ENCODE data around the gene CEACAM21. TPM values are rescaled to one million over a fixed set of nuclear protein-coding genes. Genes with fewer than 3 reads are reported as not detected.

Gene CEACAM21
- total RNA-seq, 1 experiment from 2014 or later, result 0.25 TPM

DNA sequence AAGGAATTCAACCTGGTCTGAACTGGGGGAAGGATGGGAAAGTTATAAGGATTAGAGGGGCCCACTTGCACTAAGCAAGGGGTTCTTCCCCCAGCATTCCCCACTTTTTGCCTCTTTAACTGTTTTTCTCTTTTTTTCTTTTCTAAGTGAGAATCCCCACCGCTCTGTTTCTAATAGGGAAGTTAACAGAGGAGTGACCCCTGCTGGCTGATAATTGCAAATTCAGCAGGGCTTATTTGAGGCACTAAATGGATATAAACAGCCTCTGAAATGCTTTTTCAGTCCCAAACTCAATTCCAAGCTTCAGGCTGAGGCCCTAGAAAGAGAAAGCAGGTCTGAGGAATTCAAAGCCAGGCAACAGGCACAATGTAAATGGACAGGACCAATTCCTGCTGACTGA is 38.2 kb upstream of the CEACAM21 start:
- no peaks in the 10 kb centered on the region; a peak in 1 of 4 replicates for H3K9me3 ChIP-seq (ENCODE audit: control insufficient read depth in 1 of 2, insufficient read depth in 1 of 2, low read depth in 1 of 2, low read length in 2 of 2)
- no TSS peak for BruUV-seq (replicated peaks)
- no peaks in the 10 kb centered on the region for H4K20me1 ChIP-seq (ENCODE audit: insufficient read depth)
- no peak overlapping the region for H3K4me3 ChIP-seq (replicated peaks in 1 of 2; ENCODE audit: low read depth in 1 of 2, low read length in 2 of 2)
- H3K79me2 ChIP-seq (ENCODE audit: insufficient read depth, low read length), result no peaks in the 10 kb centered on the region
- TF ChIP-seq RAD21 (IDR thresholded peaks at IDR 0.05; ENCODE audit: low read depth) (peak; percentile 52), CEBPB (IDR thresholded peaks at IDR 0.05; ENCODE audit: low read depth) (no peak)
- TF ChIP-seq, protein P1, sequence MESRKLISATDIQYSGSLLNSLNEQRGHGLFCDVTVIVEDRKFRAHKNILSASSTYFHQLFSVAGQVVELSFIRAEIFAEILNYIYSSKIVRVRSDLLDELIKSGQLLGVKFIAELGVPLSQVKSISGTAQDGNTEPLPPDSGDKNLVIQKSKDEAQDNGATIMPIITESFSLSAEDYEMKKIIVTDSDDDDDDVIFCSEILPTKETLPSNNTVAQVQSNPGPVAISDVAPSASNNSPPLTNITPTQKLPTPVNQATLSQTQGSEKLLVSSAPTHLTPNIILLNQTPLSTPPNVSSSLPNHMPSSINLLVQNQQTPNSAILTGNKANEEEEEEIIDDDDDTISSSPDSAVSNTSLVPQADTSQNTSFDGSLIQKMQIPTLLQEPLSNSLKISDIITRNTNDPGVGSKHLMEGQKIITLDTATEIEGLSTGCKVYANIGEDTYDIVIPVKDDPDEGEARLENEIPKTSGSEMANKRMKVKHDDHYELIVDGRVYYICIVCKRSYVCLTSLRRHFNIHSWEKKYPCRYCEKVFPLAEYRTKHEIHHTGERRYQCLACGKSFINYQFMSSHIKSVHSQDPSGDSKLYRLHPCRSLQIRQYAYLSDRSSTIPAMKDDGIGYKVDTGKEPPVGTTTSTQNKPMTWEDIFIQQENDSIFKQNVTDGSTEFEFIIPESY (IDR thresholded peaks at IDR 0.05; ENCODE audit: extremely low read depth, insufficient replicate concordance, low read length), result no peak
- TF ChIP-seq, protein P2, sequence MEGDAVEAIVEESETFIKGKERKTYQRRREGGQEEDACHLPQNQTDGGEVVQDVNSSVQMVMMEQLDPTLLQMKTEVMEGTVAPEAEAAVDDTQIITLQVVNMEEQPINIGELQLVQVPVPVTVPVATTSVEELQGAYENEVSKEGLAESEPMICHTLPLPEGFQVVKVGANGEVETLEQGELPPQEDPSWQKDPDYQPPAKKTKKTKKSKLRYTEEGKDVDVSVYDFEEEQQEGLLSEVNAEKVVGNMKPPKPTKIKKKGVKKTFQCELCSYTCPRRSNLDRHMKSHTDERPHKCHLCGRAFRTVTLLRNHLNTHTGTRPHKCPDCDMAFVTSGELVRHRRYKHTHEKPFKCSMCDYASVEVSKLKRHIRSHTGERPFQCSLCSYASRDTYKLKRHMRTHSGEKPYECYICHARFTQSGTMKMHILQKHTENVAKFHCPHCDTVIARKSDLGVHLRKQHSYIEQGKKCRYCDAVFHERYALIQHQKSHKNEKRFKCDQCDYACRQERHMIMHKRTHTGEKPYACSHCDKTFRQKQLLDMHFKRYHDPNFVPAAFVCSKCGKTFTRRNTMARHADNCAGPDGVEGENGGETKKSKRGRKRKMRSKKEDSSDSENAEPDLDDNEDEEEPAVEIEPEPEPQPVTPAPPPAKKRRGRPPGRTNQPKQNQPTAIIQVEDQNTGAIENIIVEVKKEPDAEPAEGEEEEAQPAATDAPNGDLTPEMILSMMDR (IDR thresholded peaks at IDR 0.05 in 2 of 3, conservative IDR thresholded peaks at IDR 0.05 in 1 of 3; ENCODE audit: borderline replicate concordance in 1 of 3, insufficient read depth in 1 of 3, low read depth in 2 of 3, low read length in 2 of 3), result peak; percentile 32 to 75 (median 61); a peak in 5 of 6 replicates
- no peak overlapping the region for H3K27ac ChIP-seq (ENCODE audit: low read depth, low read length)
- ChIA-PET CTCF (interaction anchor here (1.5 kb wide), 1 partner anchor 89 kb away, joined by 7 read pairs; no protein-coding TSS in a partner anchor), RAD21 (ENCODE audit: low non-redundant PET in 1 of 2, low total read pairs in 2 of 2, uncharacterized antibody in 2 of 2, unreplicated experiment in 2 of 2) (no interaction called here), POLR2A (no interaction called here)
- H3K36me3 ChIP-seq (ENCODE audit: control insufficient read depth in 1 of 2, insufficient read depth in 2 of 2, low read length in 2 of 2), result no peaks in the 10 kb centered on the region
- H3K9me2 ChIP-seq (ENCODE audit: insufficient read depth), result no peaks in the 10 kb centered on the region
- DNase-seq (ENCODE audit: low read depth, low spot score) (no peak), ATAC-seq (peak; percentile 64)
- intact Hi-C loops (cut with micrococcal nuclease), result no loop called here
- no peak overlapping the region for H3K4me2 ChIP-seq (ENCODE audit: low read length)
- peaks cover 0 to 4% of the 10 kb centered on the region in 2 experiments; a peak in 1 of 4 replicates for H3K4me1 ChIP-seq (ENCODE audit: control insufficient read depth in 1 of 2, insufficient read depth in 2 of 2, low read length in 2 of 2)
- no peak overlapping the region for H2AFZ ChIP-seq (ENCODE audit: low read depth, low read length, poor library complexity, severe bottlenecking)
- H3K9ac ChIP-seq (ENCODE audit: low read length), result no peak overlapping the region
- H3K27me3 ChIP-seq (ENCODE audit: insufficient read depth, low read length), result no peaks in the 10 kb centered on the region
